GM19397 (cell line): Measurements from ENCODE around the gene ANXA4.
"Not testable (repeated sequence)": the region's sequence is repeated elsewhere in the genome, so short reads cannot be mapped to it uniquely, and the experiment has no call there.

Experiments
- ATAC-seq: cut with Tn5 transposase; IDR thresholded peaks from one replicate; pipeline ENCODE4 v1.9.1; 2021; ENCODE audit warnings: mild to moderate bottlenecking, moderate library complexity; ENCODE audit not compliant: unreplicated experiment

Gene ANXA4

DNA sequence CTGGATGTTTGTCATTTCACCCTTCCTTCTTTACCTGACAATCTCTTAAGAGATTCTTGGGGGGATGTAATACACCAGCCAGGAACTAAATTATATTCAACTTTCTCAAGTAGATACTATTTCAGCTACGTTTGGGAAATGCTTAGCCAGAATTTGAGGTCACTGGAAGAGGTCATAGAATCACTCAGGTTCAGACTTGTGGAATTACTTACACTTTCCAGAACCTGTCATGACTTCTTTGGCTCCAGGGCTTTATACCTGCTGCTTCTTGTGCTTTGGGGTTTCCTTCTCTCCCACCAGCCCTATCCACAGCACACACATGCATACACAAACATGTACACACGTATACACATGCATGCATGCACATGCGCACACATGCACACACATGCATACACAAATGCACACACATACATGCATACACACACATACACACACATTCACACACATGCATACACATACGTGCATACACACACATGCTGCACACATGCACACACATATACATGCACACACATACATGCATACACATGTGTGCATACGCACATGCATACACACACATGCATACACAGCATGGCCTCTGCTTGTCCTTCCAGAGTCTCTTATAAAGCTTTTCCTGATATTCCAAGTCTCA is 23.5 kb upstream of the ANXA4 start:
- no peak for ATAC-seq

DNA sequence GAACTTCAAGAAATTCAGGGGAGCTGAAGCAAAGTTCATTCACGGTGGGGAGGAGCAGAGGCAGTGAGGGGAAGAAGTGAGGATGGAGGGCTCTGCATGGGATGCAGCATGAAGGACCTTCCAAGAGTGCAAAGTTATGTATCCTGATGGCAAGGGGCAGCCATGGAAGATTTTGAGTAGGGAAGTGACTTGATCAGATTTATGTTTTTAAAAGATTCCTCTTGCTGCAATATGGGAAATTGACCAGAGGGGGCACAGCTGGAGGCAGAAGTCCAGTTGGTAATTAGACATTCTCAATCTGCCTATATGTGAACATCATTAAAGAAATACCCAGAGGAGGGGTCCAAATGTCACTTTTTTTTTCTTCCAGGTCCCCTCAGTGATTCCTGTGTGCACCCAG is 21.5 kb upstream of the ANXA4 start:
- no peak for ATAC-seq

DNA sequence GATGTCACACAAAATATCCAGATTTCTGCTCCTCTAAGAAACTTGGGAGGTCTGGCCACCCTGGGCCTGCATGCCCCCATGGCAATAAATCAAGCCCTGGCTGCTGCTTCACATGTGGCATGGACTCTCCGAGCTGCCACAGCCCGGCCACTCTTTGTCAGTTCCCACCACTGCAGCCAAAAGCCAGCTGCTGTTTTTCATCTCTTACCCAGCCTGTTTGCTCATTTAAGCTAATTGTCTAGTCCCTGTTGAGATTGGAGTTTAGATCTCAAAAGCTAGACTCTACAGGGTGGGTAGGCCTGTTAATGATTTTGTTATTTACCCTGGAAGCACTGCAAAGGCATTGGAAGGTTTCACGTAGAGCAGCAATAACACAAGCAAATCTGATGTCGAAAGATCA is 20.9 kb upstream of the ANXA4 start:
- no peak for ATAC-seq

DNA sequence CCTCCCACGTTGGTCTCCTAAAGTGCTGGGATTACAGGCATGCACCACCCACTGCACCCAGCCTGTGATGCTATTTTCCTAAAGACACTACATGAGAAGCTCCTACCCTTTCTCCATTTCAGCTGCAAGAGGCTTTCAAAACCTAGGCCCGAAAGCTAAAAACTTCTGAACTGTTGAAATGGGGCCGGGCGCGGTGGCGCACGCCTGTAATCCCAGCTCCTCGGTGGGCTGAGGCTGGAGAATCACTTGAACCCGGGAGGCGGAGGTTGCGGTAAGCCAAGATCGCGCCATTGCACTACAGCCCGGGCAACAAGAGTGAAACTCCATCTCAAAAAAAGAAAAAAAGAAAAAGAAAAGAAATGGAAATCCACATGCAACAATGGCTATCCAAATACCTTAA is 18.1 kb upstream of the ANXA4 start:
- ATAC-seq: no peak

DNA sequence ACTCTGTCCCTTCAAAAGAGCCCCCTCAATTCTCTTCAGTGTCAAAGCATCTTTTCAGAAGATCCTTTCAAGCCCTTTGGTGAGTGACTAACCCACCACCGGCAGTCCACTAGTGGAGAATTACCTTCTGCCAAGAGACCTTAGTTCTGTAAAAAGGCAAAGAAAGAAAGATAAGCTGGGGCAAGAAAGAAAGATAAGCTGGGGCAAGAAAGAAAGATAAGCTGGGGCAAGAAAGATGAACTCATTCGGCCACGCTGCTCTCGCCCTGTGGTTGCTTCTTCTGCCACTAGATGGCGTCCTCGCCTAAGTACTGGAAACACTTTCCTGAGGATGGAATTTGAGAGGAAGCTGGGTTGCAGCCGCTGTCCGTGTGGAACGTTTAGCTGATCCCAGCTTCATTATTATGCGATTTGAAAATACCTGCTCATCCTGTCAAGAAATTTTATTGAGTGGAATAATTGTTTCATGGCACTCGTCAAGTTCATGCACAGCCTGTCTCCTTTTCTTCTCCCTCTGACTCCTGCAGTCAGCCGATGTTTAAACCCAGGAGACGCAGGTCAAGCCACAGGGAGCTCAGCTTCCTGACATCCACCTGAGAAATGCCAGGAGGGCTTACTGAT is 17.3 kb upstream of the ANXA4 start:
- ATAC-seq: no peak

DNA sequence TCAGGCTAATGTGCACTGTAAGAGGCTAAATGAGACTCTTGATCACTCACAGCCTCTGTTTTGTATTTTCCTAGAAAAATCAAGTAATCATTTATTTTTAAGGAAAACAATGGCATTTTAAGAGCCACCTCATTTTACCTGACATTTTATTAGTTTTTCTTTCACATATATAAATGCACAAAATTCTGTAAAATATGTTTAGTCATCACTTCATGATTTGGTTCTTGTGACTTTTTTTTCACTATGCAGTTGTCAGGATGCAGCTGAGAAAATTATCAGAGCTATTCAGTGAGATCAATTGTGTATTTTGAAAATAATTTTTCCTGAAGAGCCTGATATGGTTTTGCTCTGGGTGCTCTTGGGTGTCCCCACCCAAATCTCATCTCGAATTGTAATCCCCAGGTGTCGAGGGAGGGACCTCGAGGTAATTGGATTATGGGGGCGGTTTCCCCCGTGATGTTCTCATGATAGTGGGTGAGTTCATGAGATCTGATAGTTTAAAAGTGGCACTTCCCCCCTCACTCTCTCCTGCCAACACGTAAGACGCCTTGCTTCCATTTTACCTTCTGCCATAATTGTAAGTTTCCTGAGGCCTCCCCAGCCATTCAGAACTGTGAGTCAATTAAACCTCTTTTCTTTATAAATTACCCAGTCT is 16.1 kb upstream of the ANXA4 start:
- no peak for ATAC-seq

DNA sequence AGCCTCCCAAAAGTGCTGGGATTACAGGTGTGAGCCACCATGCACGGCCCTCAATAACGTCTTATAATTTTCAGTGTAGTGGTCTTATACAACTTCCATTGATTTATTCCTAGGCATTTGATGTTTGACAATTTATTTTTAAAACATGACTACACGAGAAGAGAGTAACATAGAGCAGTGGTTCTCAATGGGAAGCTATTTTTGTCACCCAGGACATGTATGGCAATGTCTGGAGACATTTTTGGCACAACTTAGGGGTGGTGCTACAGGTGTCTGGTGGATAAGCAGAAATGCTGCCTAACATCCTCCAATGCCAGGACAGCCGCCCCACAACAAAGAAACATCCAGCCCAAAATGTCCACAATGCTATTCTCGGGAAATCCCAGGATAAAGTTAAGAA is 12.7 kb upstream of the ANXA4 start:
- ATAC-seq: no peak

DNA sequence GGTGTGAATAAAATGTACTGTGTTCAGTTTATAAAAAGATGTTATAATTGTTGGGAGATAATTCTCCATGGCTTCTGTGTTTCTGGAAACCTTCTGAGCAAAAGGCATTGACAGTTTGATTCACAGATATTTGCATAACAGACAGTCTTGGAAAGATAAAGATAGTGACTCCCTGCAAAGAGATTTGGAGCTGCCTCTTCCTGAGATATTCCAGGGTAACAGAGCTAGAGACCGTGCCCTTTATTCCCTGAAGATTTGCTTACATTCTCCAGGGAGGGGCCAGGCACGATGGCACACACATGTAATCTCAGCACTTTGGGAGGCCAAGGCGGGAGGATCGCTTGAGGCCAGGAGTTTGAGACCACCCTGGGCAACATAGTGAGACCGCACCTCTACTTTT is 12.2 kb upstream of the ANXA4 start:
- ATAC-seq: no peak

DNA sequence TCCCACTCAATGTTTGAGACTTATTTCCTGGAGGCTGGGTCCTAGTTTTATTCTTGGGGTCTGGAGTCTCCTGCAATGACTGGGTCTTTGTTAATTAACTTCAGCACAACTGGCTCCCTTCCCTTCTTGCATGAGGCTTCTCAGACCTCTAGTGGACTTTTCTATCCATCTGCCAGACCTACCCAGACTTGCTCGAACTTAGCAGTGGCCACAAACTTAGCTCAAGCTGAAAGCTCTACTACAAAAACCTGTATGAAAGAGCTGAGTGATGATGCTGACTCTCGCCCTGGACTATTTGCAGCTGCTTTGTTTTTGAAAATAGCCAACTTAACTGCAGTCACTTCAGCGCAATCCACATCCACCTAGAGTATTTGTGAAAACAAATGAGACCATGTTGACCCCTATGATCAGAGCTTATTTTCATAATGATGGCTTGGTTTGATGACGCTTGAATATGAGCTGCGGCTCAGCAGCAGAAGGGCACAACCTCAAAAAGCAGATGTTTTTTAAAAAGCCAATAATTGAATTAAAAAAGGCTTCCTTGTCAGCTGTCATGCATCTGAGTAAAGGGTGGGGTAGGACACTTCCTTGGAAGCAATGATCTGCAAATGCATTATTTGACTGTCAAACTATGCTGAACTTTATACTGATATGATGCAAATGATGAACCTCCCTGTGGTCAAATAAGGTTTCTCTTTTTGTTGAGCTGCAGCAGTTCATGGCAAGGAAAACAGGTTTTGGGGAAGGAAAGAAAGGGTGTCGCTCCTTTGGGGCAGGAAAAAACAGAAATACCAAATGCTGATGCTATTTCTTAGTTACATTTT is 10.6 kb upstream of the ANXA4 start:
- peak; percentile 44 for ATAC-seq

DNA sequence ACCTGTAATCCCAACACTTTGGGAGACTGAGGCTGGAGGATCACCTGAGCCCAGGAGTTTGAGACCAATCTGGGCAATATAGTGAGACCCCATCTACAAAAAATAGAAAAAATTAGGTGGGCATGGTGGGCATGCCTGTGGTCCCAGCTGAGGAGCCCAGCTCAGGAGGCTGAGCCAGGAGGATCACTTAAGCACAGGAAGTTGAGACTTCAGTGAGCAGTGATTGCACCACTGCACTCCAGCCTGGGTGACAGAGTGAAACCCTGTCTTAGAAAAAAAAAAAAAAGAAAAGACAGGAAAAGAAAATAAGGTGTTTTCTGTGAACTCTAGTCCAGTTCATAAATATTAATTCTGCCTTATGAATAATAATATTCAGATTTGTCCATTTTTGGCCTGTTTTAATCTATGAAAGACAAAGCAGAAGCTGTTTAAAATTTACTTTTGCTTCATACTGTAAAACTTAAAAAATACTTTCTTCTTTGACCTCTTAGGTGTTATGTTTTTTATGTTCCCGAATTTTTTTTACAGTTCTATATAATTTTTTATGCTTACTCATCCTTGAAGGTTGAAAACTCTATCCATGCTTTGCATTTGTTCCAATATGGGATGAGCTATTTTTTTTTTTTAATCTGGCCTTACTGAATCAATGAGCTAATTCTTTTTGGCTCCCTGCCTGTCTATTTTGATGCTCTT is 8.4 kb upstream of the ANXA4 start:
- no peak for ATAC-seq

DNA sequence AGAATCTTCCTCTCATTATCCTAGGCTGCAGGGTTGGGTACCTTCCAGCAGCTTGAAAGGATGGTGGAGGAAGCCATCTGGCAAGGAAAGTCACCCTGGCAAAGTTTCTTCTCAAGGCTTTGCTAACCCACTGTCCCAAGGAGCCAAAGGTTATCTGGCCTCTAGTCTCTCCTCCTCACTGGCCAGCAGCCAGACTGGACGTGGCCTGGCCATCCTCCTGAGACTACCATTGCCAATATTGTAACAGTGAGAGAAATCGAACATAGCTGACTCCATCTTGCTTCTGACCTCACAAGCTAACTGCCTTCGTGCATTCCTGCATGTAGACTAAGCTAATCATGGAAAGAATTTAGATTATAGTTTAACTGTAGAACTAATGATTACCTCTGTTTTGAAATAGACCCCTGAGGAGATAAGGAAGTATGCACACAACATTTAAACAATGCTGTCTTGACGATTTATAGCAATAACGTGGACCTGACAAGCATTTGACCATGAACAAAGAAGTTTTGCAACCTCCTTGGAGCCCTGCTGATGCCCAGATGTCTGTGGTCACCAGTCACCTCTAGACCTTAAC is 7.8 kb upstream of the ANXA4 start:
- ATAC-seq: no peak

DNA sequence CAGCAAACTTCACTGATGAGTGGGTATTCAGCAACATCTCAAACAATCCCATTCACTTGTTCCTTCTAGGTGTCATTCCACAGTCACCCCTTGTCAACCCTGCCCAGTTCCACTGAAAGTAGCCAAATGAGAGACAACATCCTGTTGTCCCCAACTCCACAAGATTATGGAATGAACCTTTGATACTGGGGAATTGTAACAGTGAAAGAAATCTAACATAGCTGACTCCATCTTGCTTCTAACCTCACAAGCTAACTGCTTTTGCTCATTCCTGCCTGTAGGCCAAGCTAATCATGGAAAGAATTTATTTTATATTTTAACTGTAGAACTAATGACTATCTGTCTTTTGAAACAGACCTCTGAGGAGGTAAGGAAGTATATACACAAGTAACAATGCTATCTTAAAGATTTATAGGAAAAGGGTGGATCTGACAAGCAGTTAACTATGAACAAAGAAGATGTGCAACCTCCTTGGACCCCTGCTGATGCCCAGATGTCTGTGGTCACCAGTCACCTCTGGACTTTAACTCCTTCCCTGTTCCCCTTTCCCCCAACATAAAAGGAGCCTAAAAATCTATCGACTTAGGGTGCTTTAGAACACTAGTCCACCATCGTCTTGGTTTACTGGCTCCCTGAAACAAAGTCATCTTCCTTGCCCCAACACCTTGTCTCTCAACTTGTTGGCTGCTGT is 6.9 kb upstream of the ANXA4 start:
- no peak for ATAC-seq

DNA sequence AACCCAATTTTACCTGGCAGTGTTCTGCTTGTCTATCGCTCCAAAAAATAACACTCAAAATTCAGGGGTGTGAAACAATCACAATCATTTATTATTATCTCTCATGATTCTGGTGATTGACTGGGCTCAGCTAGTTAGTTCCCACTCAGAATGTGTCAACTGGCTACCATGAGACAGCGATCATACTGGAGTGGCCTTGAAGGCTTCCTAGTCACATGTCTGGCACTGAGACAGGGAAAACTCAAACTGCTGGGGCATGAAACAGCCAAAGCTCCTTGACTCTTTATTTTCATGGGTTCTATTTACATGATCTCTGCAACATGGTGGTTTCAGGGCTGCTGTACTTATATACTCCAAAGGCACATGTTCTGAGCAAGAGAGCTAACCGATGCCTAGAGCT is 6.2 kb upstream of the ANXA4 start:
- no peak for ATAC-seq

DNA sequence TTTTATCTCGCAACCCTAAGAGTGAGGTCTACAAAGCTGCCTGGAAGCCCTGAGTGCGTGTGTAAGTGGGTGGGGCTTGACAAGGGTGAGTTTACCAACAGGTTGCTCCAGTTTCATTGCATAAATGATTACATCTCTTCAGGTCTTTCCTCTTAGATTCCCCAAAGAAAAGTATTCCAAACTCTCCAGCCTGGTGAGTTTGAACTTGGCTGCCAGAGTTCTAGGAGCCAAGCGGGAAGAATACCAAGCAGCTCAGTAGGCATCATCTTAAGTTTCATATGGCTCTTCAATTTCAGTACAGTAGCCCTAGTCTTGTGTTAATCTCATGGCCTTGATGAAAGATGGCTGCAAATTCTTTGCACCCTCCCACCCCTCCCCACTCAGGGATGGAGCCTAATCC is 3.8 kb upstream of the ANXA4 start:
- not testable (repeated sequence) for ATAC-seq

DNA sequence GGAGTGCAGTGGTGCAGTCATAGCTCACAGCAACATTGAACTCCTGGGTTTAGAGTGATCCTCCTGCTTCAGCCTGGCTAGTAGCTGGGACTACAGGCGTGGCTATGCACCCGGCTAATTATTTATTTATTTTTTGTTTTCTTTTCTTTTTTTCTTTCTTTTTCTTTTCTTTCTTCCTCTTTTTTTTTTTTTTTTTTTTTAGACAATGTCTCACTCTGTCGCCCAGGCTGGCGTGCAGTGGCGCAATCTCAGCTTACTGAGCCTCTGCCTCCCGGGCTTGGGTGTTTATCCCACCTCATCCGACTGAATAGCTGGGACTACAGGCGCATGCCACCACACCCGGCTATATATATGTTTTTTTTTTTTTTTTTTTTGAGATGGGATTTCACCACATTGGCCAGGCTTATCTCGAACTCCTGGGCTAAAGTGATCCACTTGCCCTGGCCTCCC is 1.4 kb upstream of the ANXA4 start:
- ATAC-seq: no peak

DNA sequence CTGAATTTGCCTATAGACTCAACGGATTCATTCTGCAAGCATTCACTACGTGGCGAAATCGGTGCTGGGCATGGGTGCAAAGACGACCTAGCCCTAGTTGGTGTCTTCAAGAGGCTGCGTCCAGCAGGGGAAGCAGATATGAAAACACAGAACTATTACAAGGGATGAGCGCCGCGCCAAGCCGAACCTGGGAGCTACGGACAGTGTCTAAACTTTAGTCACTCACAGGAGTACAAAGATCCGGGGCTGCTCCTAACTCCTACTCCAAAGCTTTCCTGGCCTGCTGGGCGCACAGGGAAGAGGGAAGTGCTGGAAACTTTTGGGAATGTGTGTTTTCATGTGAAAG is 732 bp upstream of the ANXA4 start:
- peak; percentile 28 for ATAC-seq

DNA sequence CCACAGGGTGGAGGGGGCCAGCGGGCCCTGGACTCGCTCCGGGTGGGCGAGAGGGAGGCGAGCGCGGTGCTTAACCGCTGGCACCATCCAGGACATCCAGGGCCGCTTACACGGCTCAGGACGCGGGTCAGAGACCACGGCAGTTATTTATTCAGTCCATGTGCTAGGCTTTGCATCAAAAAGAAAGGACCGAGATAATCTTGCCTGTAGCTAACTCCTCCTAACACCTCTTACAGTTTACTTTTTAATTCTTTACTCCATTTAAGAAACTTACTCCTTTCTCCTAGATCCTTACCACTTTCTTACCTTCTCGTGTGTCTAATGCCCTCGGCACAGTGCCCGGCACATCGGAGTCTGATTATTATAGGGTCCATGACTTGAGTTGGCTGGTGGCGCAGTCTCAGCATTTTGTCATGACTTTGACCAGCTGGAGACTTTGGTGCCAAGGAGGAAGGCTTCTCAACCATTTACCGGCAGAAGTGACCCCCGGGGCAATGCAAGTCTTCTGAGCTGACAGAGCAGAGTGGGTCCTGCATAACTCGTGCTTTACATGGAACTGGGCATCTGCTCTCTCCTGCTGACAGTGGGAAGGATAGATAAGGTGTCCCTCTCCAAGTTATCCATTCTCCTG is 503 bp downstream of the ANXA4 start:
- peak; percentile 33 for ATAC-seq

DNA sequence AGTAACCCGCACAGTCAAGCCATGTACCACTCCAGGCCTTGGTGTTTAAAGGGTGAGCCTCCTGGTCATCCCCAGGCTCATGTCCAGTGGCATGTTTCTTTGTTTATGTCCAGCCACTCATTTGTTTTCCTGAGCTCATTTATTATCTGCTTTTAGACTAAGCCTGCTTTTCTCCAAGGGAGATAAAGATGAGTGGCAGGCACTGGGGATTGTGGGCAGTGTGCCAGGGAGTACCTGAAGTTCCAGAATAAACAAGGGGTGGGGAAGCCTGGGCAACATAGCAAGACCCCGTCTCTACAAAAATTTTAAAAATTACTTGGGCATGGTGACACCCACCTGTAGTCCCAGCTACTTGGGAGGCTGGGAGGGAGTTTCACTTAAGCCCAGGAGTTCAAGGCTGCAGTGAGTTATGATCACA is 1.9 kb downstream of the ANXA4 start:
- no peak for ATAC-seq

DNA sequence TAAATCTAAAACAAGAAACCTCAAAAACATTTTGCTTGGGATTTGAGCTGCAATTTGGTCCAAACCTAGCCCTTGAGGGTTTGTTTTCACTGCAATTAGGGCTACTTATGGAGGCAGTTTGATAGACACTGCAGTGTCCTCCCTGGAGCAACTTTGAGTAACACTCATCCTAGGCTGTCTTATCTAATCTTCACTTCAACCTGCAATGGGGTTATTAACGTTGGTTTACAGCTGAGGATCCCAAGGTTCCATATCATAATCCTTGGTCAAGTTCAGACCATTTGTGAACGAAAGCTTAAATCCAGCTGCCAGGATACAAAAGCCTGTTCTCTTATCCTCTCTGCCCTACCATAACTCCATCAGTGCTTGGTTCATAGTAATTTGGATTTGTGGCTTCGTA is 2.5 kb downstream of the ANXA4 start:
- no peak for ATAC-seq

DNA sequence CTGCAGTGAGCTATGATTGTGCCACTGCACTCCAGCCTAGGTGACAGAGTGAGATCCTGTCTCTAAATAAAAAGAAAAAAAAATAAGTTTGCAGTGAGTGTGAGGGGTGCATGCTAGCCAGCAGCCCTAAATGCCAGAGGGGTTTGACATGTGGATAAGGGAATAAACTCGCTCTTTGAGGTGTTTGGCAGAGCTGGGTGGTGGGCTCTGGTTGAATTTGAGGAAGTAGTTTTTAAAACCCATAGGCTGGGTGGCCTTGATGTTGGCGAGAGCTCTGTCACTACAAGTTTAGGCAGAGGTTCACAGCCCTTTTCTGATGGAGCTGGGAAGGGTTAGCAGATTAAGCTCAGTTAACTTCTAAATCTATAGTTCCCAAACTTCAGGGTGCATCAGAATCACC is 3.1 kb downstream of the ANXA4 start:
- no peak for ATAC-seq
